ENCODE data around the gene KCNG2.

KCNG2 gene

GRCh38 chr18:79799619-79800370, 2.1 kb downstream of the KCNG2 start:
- no peak for DNase-seq (ENCODE audit: low spot score)

- no peak for DNase-seq (ENCODE audit: low spot score)
These were observed 2.8 kb downstream of the KCNG2 start for GRCh38 chr18:79800371-79801180.

GRCh38 chr18:79801217-79801616, 3.5 kb downstream of the KCNG2 start:
- no peak for DNase-seq (ENCODE audit: low spot score)

DNA sequence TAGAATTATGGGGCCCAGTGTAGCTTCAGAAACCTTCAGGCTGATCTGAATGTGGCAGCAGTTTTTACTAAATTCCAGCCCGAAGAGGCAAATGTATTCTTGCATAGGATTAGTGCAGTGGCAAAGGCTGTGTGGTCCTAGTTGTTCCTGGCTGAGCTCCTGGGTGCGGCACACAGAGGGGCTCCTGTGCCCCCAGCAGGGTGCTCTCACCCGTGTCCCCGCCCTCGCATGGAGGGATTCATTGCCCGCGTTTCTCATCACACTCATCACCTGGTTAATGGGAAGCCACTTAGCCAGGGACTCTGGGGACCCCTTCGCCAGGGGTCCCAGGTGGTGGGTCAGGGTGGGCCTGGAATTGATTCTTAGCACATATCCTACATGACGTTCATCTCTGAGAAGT, 3.9 kb downstream of the KCNG2 start:
- DNase-seq (ENCODE audit: low spot score) = no peak

- no peak for DNase-seq (ENCODE audit: low spot score)
These were observed 4.6 kb downstream of the KCNG2 start for GRCh38 chr18:79802298-79802697.

DNA sequence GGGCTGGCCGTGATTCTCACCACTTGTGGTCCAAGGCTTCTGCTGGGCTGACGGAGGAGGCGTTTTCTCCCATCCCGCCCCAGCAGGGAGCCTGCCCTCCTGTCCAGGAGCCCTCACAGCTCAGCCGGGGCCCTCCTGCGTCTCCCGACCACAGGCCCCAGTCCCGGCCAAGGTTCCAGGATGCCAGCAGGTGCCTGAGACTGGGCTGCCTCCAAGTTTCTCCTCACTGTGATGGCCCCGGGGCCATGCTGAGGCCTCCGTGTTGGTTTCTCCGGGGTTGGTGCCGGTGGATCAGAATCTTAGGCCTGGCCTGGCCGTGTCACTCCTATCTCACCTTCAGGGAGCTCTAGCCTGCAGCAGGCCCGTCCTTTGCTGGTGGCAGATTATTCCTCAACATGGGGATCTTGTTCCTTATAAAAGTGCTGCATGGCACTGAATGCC, 5.9 kb downstream of the KCNG2 start:
- DNase-seq (ENCODE audit: low spot score) = no peak

DNA sequence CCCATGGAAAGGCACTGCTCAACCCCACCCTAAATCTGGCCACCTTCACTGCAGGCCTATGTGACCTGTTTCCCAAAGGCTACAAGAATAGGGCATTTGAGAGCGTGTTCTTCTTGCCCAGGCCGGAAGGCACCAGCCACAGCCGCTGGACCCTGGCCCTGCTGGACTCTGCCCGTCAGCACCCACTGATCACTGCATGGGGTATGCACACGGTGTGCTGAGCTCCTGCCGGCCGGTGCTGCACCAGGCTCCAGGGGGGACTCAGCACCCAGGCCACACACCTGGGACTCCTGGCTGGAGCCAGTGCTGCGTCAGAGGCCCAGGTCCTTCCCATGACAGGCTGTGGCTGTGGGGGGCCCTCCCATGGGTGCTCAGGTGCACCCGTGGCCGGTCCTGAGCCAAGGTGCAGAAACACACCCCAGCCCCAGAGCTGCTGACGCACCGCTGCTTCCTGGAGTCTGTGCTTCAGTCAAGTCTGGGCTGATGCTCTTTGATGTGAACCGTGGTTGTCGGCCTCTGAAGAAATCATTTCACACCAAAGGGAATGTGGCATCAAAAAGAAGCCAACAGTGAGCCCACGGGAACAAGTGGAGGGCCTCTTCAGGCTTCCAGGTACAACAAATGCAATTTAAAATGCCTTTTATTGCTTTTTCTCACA, 6.5 kb downstream of the KCNG2 start:
- DNase-seq (ENCODE audit: low spot score) = no peak

- DNase-seq (ENCODE audit: low spot score) = no peak
These were observed 7.6 kb downstream of the KCNG2 start for GRCh38 chr18:79805211-79805887.

- DNase-seq (ENCODE audit: low spot score) = no peak
These were observed 8.3 kb downstream of the KCNG2 start for GRCh38 chr18:79805926-79806487.

- DNase-seq (ENCODE audit: low spot score) = no peak
These were observed 9.5 kb downstream of the KCNG2 start for GRCh38 chr18:79806976-79807841.

GRCh38 chr18:79809482-79810192, 11.9 kb downstream of the KCNG2 start:
- no peak for DNase-seq (ENCODE audit: low spot score)

GRCh38 chr18:79812052-79812451, 14.3 kb downstream of the KCNG2 start:
- DNase-seq (ENCODE audit: low spot score) = no peak

DNA sequence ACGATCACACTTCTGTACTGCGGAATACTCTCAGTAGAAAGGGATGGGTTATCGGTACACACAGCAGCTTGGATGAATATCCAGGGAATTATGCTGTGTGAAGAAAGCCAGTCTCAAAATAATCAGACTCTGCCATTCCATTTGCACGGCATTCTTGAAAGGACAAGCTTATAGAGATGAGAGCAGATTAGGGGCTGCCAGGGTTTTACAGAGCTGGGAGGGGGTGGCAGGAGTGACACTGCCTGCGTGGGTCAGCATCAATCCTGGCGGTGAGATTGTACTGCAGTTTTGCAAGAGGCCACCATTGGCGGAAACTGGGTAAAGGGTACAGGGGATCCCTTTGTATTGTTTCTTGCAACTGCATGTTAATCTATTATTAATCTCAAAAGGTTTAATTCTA, 16.6 kb downstream of the KCNG2 start:
- no peak for DNase-seq (ENCODE audit: low spot score)

DNA sequence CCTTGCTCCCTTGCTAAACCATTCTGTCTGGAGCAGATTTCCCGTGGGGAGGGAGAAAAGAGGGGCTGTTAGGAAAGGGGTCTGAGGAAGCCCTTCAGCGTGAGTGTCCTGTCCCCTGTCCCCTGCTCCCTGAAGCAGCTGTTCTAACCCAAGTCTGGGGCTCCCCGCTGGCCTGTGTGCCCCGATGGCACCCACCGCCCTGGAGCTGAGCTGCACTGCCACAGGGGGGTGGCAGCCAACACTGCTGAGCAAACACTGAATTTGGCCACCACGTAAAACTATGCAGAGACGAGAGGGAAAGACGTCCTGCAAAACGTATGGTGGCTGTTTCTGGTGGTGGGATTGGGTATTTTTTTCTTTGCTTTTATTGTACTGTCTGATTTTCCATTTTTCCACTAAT, 17.9 kb downstream of the KCNG2 start:
- DNase-seq (ENCODE audit: low spot score) = no peak

GRCh38 chr18:79816092-79816491, 18.4 kb downstream of the KCNG2 start:
- DNase-seq (ENCODE audit: low spot score) = no peak

DNA sequence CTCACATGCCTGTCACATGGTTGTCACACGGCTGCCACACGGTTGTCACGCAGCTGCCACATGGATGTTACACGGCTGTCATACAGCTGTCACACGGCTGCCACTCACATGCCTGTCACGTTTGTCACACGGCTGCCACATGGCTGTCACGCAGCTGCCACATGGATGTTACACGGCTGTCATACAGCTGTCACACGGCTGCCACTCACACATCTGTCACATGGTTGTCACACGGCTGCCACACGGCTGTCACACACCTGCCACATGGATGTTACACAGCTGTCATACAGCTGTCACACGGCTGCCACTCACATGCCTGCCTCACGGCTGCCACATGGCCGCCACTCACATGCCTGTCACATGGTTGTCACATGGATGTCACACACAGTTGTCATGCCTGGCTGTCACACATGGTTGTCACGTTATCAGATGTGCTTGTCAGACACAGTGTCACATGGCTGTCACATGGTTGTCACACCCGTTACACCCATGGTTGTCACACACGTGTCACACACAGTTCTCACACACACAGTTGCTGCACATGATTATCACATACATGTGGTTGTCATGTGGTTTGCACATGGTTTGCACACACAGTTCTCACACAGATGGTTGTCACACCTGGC, 19.4 kb downstream of the KCNG2 start:
- no peak for DNase-seq (ENCODE audit: low spot score)

- no peak for DNase-seq (ENCODE audit: low spot score)
These were observed 19.9 kb downstream of the KCNG2 start for GRCh38 chr18:79817607-79817998.

DNA sequence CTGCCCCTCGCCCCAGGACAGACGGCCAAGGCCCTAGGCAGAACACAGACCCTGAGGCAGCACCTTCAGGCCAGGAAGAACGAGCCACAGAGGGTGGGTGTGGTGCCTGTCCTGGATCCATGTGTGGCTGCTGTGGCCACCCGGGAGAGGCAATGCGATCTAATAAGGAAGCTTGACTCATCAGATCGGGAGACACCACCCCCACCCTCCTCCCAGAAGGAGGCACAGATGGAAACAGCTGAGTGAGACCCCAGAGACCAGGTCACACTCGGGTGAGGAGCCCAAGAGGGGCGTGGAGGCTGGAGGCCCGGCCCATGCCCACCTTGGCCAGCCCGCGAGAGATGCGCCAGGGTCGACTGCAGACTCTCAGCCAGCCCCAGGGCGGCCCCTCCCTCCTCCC, 20.3 kb downstream of the KCNG2 start:
- no peak for DNase-seq (ENCODE audit: low spot score)

DNA sequence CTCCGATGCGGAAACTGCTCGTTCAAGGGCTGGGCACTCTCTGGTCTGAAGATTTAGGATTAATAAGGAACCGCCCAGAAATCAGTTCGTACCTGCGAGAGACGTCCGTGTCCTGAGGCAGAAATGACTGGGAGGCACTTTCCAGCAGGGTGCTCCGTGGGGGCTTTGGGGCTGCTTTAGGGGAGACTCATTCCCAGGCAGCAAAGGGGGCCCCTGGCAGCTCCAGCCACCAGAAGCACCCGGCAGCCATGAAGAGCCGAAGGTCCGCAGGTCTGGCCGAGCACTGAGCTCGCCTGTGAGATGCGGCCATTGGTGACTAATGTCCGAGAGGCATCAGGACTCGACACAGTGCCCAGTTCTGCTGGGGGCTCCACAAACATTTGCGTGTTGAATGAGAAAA, 20.9 kb downstream of the KCNG2 start:
- DNase-seq (ENCODE audit: low spot score) = no peak
